Fibroblast of gingiva (primary cell): ENCODE results near the gene LDB2.
"Not testable (repeated sequence)": the region's sequence is repeated elsewhere in the genome, so short reads cannot be mapped to it uniquely, and the experiment has no call there.

ENCODE experiments used
- DNase-seq: peaks from one replicate; pipeline ENCODE4 v3.0.0-alpha.2; 2011; ENCODE audit warnings: low read depth

The LDB2 gene

GRCh38 chr4:16544869-16545268, 353.6 kb downstream of the LDB2 start:
- DNase-seq = no peak

DNA sequence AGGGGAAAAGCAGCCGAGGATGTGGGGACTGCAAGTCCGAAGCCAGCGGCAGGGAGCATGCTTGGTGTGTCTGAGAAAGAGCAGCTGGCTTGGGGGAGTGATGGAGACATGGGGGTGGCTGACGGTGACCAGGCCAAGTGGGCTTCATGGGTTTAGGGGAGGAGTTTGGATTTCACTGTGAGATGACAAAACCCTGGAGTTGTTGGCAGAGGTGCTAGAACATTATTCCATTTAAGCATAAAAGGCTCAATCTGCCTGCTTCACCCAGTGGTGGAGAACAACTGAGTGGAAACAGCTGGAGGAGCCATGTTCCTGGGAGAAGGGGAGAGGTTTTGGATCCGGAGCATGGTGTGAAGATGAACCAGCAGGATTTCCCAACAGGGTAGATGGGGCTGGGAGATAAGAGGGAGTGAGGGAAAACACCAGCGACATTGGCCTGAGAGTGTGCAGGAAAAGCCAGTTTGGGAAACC, 354.2 kb downstream of the LDB2 start:
- no peak for DNase-seq

GRCh38 chr4:16537926-16538325, 360.5 kb downstream of the LDB2 start:
- DNase-seq = no peak

- DNase-seq = peak; percentile 87
These were observed 366.0 kb downstream of the LDB2 start for GRCh38 chr4:16532240-16532970.

DNA sequence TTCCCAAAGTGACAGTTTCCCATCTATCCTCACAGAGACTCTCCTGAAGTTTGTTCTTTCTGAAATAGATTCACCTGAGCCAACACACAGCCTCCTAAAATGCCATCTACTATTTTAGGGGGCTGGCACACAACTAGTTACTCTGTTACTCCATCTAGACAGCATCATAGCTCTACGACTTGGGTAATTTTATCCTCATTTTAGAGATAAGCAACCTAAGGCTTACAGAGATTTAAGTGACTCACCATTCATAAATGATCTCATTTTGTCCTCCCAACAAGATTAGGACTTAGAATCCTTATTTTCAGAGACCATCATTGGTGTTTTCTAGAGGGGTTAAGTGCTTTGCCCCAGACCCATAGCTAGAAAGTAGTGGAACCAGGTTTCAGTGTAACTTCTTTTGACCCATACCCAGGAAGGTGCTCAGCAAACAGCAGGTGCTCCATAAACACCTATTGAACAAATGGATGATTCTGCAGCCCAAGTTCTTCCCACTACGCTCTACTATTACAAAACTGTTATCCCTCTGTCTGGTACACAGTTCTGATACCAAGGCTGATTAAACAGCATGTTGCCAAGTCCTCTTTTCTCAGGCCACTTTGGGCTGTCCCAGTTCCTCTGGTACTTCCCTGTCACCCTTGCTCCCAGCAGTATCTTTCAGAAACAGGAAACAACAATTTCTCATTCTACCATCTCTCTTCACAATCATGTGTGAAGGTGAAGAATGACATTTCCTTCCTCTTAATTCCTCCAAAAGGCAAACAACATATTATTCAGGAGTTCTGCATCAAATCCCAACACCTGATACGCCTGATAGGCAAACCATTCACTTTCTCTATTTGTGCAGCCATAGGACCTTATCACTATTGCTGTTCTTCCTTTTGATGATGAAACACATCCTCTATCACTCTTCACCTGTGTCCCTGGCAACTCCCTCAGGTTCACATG, 367.5 kb downstream of the LDB2 start:
- no peak for DNase-seq

DNA sequence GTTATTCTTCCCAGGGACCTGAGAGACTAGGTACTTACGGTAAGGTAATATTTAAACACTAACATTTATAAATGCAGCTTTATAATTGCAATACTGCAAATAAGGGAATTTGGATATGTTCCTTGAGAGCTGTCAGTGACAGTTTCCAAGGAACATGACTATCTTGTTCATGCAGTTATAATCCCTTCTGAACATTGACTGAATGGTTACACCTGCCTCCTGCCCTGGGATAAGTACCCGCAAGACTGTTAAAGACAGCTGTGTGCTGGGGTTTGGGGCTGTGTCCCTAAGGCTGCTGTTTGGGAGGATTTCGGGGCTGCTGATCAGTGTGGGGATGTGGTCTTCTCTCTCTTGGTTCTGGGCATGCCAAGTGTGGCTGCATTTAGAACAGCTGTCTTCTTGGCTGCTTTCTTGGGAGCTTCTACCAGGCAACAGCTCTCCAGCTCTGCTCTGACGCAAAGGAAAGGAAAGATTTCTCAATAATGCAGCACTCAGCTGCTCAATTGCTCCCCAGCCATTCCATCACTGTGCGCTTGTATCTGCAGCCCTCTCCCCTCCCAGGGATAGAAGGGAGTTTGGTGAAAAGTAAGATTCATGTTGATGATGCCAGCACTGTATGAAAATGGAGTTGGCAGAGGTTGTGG, 373.4 kb downstream of the LDB2 start:
- DNase-seq = peak; percentile 70

DNA sequence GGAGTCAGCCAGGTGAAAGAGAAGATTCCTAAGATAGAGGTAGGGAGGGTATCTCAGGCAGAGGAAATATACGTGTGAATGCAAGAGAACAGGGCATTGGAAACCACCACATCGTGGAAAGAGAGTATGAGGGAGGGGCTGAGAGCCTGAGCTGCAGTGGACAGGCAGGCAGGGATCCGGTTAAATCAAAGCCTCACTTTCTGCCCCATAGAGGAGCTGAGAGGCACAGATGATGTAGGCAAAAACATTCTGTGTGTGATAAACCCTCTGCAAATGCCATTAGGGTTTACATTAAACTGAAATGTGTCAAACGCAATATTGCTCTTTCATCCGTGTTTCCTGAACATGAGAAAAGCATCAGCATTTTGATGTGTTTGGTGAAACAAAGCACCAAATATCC, 374.0 kb downstream of the LDB2 start:
- DNase-seq = no peak

DNA sequence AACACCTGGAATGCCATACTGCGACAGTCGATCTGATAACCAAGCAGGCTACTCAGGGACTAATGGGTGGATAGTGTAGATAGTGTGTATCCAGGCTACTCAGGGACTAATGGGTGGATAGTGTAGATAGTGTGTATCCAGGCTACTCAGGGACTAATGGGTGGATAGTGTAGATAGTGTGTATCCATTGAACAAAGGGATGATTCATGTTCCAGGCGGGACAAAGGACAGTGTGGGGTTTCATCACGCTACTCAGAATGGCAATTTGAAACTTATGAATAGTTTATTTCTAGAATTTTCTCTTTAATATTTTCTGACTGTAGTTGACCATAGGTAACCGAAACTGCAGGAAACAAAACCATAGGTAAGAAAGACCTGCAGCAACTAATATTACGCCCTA, 374.9 kb downstream of the LDB2 start:
- not testable (repeated sequence) for DNase-seq

- DNase-seq = no peak
These were observed 377.1 kb downstream of the LDB2 start for GRCh38 chr4:16521156-16521915.

DNA sequence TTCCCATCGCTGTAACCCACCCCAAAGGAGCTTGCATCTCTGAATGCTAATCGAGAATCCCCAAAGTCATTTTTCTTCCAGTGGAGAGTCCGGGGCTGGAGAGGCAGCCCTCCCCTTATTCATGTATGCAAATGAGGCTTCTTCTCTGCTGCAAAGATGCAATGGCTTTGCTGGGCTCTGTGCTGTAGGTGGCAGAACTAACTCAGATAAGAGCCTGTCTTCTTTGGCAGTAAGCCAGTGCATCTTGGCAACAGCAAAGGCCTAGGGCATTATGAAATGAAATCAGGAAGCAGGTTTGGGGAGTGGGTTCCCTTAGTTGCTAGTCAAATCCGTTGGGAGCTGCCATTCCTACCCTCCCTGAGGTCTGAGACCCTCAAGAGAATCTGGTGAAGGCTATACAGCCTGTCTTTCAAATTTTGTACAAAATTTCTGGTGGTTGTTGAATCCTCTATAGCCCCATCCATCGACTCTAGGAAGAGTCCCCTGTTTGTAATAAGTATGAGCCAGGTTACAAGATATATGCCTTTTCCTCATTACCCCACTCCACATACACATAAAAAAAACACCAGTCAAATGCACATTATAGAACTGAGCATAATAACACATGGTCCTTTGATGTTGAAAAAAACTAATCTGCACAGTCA, 381.5 kb downstream of the LDB2 start:
- peak; percentile 73 for DNase-seq

- no peak for DNase-seq
These were observed 384.6 kb downstream of the LDB2 start for GRCh38 chr4:16513876-16514275.

- no peak for DNase-seq
These were observed 389.5 kb downstream of the LDB2 start for GRCh38 chr4:16508968-16509367.

GRCh38 chr4:16505726-16506125, 392.7 kb downstream of the LDB2 start:
- peak; percentile 4 for DNase-seq

DNA sequence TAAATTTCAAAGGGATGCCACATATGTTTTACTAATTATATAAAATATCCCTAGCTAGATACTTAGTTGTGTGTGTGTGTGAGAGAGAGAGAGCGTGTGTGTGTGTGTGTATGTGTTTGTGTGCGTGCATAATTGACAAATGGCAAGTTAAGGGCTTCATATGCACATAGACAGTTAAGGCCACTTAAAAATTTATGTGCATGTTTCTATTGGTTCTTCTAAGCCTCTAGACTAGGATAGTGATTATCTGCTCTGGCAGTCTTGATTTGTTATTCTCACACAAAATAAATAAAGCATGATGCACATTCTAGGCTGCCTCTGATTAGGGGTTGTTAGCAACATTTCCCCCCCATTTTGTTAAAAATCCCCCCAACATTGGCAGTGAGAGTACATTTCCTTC, 393.2 kb downstream of the LDB2 start:
- DNase-seq = no peak

DNA sequence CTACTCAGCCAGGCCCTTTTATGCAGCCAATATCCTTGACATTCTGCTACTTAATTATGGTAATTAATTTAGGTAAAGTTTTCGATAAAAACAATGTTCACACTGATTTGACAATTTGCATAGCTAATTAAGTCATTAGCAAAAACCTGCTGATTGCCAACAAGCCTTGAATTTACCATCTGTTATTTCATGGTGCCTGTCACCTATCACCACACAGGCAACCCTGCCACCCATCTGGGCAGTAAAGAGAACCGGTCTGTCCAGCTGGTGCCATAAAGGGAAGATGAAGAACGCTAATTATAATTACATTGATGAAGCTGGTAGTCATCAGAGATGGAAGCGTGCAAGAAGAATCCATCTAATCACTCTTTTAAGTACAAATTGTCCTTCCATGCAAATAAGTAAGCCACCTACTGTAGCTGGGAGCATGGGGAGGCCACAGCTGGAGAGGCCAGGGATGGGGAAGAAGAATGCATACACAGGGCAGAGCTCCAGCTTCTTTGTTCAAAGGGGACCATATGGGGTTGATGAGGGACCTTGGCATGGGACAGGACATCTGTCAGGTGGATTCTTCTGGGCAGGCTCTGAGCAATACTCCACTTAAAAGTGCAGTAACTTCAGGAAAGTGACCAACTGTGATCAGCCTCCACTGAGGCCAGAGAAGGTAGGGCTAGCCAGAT, 394.9 kb downstream of the LDB2 start:
- no peak for DNase-seq

DNA sequence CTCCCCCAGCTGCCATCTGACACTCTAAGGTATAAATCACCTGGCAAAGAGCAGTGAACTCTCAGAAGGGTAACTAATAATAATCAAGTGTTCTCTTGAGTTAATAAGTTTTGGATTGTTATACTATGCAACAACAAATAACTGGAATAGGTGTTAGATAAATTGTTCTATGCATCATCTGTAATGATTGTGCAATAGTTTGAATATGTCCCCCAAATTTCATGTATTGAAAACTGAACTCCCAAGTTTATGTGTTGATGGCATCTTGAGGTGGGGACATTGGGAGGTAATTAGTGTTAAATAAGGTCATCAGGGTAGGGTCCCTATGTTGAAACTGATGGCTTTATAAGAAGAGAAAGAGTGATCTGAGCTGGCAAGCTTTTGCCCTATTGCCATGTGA, 399.5 kb downstream of the LDB2 start:
- no peak for DNase-seq

DNA sequence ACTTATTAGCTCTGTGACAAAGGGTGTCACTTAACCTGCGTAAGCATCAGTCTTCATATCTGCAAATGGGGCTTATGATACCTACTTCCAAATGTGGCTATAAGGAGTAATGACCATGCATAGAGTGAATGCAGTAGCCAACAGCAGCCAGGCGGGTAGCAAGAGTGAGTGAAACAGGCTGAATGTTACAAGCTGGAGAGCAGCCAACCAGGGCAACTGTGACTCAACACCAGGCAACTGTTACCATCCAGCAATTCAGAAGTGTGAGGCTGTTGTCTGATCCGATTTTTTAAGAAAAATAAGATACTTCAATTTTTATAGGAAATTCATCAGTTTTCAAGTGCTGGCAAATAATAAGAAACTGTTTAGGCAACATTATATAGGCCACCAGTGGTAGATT, 401.9 kb downstream of the LDB2 start:
- DNase-seq = peak; percentile 54

GRCh38 chr4:16492872-16493271, 405.6 kb downstream of the LDB2 start:
- no peak for DNase-seq

DNA sequence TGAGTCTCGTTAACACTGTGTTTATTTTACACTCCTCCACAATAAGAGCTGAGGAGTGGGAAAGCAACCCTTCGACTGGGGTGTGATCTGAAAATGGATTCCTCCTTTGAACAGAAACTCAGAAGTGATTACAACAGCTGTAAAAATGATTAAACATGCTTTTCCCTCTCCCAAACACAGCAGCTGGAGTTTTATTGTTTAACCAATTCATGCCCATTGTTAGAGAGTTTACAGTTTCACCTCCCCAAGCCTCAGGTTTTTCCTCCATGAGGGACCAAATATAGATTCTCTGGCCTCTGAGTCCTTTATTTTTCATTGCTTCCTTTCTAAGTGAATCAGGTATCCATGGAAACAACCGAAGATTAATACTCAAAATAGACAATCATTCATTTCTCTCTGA, 409.2 kb downstream of the LDB2 start:
- DNase-seq = no peak

- no peak for DNase-seq
These were observed 410.4 kb downstream of the LDB2 start for GRCh38 chr4:16488084-16488483.

DNA sequence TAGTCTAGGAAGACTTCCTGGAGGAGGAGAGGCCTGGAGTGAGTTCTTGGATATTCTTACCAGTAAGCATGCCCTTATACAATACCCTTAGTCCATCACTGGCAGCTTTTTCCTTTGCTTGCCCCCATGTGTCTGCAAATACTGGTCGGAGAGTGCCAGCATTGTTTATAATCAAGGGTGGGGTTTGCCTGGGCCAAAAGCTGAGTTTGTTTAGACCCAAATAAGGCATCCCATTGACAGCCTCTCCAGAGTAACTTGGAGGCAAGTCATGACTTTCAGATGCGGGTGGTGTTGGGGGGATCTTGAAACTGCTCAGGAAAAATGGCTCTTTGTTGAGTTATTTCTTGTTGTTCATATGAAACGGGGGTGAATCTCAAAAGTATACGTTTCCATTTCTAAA, 413.7 kb downstream of the LDB2 start:
- no peak for DNase-seq
